Measurements from ENCODE around the gene DDX42. TPM values are rescaled to one million over a fixed set of nuclear protein-coding genes. Genes with fewer than 3 reads are reported as not detected.

The DDX42 gene
- total and polyA plus RNA-seq, 9 of the 15 experiments (the other 6 are each of a cell fraction or from before 2014, with no cell fraction given), result 16.5 to 149 (median 87.6) TPM

DNA sequence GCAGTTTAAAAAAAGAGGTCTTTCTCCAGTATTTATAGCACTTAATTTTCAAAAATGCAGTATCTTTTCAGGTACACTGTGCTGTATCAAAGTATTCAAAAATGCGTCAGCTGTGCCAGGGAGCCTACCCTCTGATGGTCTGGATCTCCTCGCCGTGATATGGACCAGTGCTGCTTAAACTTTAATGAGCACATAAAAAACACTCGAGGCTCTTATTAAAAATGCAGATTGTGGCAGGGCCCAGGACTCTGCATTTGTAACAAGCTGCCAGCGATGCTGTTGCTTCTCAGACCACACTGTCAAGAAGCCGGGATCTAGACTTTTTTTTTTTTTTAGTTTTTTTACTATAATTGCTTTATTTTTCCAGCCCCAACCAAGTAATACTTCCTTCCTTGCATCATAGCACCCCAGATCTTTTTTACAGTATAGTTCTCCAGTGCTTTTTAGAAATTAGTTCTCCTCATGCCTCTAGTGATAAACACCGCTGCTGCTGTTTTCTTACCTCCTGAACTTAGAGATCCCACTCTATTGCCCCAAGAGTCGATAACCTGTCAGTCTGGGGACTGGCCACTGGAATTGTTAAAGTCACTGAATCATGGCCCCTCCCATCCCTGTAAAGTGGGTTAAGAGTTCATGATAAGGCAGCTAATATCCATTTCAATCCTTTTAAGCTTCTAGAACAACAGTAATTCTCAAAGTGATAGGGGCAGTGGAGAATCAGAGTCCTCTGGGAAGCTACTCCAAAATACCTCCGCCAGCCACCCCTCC is 70.1 kb downstream of the DDX42 start (continued):
- TF ChIP-seq ZNF282 (CRISPR knock-in tag; IDR thresholded peaks at IDR 0.05), result no peak
- no peak for TF ChIP-seq EP400 (IDR thresholded peaks at IDR 0.05)
- no peak for TF ChIP-seq ZNF408 (CRISPR knock-in tag; IDR thresholded peaks at IDR 0.05; ENCODE audit: low read depth)
- no peak for TF ChIP-seq ZZZ3 (IDR thresholded peaks at IDR 0.05)
- TF ChIP-seq SPI1 (IDR thresholded peaks at IDR 0.05; ENCODE audit: borderline replicate concordance, low read depth, low read length), result no peak
- TF ChIP-seq NFATC3 (IDR thresholded peaks at IDR 0.05), result no peak
- TF ChIP-seq HDAC1 (IDR thresholded peaks at IDR 0.05), result no peak
- no peak for TF ChIP-seq FOXM1 (IDR thresholded peaks at IDR 0.05; ENCODE audit: low read depth)
- no peak for TF ChIP-seq FOXM1 (CRISPR knock-in tag; IDR thresholded peaks at IDR 0.05; ENCODE audit: low read depth)
- TF ChIP-seq DNMT1 (IDR thresholded peaks at IDR 0.05), result no peak
- no peak for TF ChIP-seq ILK (tag; IDR thresholded peaks at IDR 0.05; ENCODE audit: borderline replicate concordance, low read depth)
- no peak for TF ChIP-seq JUNB (CRISPR knock-in tag; conservative IDR thresholded peaks at IDR 0.05)
- TF ChIP-seq, protein P1, sequence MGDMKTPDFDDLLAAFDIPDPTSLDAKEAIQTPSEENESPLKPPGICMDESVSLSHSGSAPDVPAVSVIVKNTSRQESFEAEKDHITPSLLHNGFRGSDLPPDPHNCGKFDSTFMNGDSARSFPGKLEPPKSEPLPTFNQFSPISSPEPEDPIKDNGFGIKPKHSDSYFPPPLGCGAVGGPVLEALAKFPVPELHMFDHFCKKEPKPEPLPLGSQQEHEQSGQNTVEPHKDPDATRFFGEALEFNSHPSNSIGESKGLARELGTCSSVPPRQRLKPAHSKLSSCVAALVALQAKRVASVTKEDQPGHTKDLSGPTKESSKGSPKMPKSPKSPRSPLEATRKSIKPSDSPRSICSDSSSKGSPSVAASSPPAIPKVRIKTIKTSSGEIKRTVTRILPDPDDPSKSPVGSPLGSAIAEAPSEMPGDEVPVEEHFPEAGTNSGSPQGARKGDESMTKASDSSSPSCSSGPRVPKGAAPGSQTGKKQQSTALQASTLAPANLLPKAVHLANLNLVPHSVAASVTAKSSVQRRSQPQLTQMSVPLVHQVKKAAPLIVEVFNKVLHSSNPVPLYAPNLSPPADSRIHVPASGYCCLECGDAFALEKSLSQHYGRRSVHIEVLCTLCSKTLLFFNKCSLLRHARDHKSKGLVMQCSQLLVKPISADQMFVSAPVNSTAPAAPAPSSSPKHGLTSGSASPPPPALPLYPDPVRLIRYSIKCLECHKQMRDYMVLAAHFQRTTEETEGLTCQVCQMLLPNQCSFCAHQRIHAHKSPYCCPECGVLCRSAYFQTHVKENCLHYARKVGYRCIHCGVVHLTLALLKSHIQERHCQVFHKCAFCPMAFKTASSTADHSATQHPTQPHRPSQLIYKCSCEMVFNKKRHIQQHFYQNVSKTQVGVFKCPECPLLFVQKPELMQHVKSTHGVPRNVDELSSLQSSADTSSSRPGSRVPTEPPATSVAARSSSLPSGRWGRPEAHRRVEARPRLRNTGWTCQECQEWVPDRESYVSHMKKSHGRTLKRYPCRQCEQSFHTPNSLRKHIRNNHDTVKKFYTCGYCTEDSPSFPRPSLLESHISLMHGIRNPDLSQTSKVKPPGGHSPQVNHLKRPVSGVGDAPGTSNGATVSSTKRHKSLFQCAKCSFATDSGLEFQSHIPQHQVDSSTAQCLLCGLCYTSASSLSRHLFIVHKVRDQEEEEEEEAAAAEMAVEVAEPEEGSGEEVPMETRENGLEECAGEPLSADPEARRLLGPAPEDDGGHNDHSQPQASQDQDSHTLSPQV (IDR thresholded peaks at IDR 0.05), result 0 out of 2 replicates have a peak, but pooled peaks have one; percentile 4
- no peak for TF ChIP-seq CHD1 (IDR thresholded peaks at IDR 0.05; ENCODE audit: low read length)
- no peak for TF ChIP-seq KDM1A (IDR thresholded peaks at IDR 0.05)
- TF ChIP-seq, protein P2, sequence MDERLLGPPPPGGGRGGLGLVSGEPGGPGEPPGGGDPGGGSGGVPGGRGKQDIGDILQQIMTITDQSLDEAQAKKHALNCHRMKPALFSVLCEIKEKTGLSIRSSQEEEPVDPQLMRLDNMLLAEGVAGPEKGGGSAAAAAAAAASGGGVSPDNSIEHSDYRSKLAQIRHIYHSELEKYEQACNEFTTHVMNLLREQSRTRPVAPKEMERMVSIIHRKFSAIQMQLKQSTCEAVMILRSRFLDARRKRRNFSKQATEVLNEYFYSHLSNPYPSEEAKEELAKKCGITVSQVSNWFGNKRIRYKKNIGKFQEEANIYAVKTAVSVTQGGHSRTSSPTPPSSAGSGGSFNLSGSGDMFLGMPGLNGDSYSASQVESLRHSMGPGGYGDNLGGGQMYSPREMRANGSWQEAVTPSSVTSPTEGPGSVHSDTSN (CRISPR knock-in tag; IDR thresholded peaks at IDR 0.05; ENCODE audit: low read depth), result no peak
- TF ChIP-seq, protein P2 (tag; conservative IDR thresholded peaks at IDR 0.05; ENCODE audit: low read depth), result 0 out of 2 replicates have a peak, but pooled peaks have one; percentile 11
- TF ChIP-seq, protein P3, sequence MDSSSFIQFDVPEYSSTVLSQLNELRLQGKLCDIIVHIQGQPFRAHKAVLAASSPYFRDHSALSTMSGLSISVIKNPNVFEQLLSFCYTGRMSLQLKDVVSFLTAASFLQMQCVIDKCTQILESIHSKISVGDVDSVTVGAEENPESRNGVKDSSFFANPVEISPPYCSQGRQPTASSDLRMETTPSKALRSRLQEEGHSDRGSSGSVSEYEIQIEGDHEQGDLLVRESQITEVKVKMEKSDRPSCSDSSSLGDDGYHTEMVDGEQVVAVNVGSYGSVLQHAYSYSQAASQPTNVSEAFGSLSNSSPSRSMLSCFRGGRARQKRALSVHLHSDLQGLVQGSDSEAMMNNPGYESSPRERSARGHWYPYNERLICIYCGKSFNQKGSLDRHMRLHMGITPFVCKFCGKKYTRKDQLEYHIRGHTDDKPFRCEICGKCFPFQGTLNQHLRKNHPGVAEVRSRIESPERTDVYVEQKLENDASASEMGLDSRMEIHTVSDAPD (CRISPR knock-in tag; IDR thresholded peaks at IDR 0.05), result no peak
- TF ChIP-seq NFE2 (IDR thresholded peaks at IDR 0.05; ENCODE audit: low read depth), result peak; percentile 70
